SK-N-MC (cell line): ENCODE data around the gene EGFL7.

Experiments used
- DNase-seq: peaks from one replicate; pipeline ENCODE4 v3.0.0-alpha.2; 2011; ENCODE audit warnings: low read depth, low spot score
- H3K27ac ChIP-seq: fragments of 200-600 bp; sonication (generic); 2 replicates; pipeline ENCODE4 v1.5.1; 2016; ENCODE audit warnings: mixed run types
- H3K36me3 ChIP-seq: fragments of 200-600 bp; sonication (generic); 2 replicates; pipeline ENCODE4 v1.6.1; 2017; ENCODE audit warnings: antibody characterized with exemption, low read length, mixed read lengths; ENCODE audit not compliant: insufficient read depth
- H3K4me3 ChIP-seq: fragments of 200-600 bp; sonication (generic); 2 replicates; pipeline ENCODE4 v1.5.1; 2016
- H3K9ac ChIP-seq: fragments of 200-600 bp; sonication (generic); 2 replicates; pipeline ENCODE4 v1.8.0; 2017; ENCODE audit warnings: mixed run types, mixed read lengths; ENCODE audit not compliant: insufficient read length
- H3K9me3 ChIP-seq: fragments of 200-600 bp; sonication (generic); 2 replicates; pipeline ENCODE4 v1.6.1; 2017; ENCODE audit warnings: low read depth, mild to moderate bottlenecking, antibody characterized with exemption, low read length, moderate library complexity, mixed read lengths
- EZH2 ChIP-seq: fragments of 200-600 bp; sonication (generic); IDR thresholded peaks from one replicate; pipeline ENCODE4 v1.6.1; 2017; ENCODE audit warnings: antibody characterized with exemption
- FOXP2 ChIP-seq: optimal IDR thresholded peaks from 2 replicates; pipeline ENCODE3; 2011; ENCODE audit warnings: mild to moderate bottlenecking, moderate library complexity; ENCODE audit not compliant: insufficient read depth; ENCODE audit errors: extremely low read length, control extremely low read depth
- POLR2AphosphoS5 ChIP-seq: IDR thresholded peaks from 2 replicates; pipeline ENCODE4 v1.6.1; 2012; ENCODE audit warnings: mild to moderate bottlenecking, low read depth, low read length, borderline replicate concordance

EGFL7 gene

DNA sequence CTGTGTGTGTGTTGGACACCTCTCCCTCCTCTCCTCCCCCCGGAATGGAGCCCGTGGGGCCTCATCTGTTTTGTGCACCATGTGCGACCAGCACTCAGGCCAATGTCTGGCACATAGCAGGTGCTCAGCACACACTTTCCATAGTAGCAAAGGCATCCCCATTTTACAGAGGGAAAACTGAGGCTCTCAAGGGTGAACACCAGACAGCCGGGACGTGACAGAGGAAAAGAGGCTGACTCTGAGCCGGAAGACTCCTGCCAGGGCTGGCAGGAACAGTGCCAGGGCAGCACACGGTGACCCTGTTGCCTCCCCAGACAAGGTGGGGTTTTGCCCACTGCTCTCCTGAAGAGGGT is 26.4 kb downstream of the EGFL7 start:
- no peak overlapping the region for H3K4me3 ChIP-seq
- no peak for DNase-seq
- no peak overlapping the region for H3K27ac ChIP-seq
- TF ChIP-seq POLR2AphosphoS5 (no peak), EZH2 (no peak), FOXP2 (no peak)
- no peak overlapping the region for H3K9ac ChIP-seq
- no peaks in the 10 kb centered on the region for H3K36me3 ChIP-seq
- no peaks in the 10 kb centered on the region for H3K9me3 ChIP-seq

GRCh38 chr9:136690104-136690805 is 27.5 kb downstream of the EGFL7 start:
- TF ChIP-seq EZH2 (no peak), FOXP2 (no peak), POLR2AphosphoS5 (no peak)
- no peak overlapping the region for H3K9ac ChIP-seq
- no peak overlapping the region for H3K4me3 ChIP-seq
- no peak for DNase-seq
- H3K9me3 ChIP-seq = no peaks in the 10 kb centered on the region
- H3K36me3 ChIP-seq = no peaks in the 10 kb centered on the region
- H3K27ac ChIP-seq = no peak overlapping the region

DNA sequence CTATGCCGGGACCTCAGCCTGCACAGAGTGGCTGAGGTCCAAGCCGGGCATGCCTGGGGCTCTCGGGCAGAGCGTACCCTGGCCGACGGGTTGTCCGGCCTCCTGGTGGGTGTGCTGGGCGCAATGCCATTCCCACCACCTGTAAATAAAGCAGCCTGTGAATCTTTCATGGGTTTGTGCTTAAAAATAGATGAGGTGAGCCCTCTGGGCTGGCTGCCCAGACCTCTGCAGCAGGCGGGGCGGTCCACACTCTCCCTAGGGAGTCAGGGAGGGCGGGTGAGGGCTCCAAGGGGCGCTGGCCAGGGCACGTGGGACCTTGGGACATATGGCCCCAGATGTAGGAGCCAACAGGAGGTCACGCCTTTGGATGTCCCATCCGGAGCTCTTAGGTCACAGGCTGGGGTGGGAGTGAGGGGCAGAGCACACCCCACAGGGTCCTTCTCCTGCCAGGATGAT is 28.1 kb downstream of the EGFL7 start:
- Histone ChIP-seq H3K9me3 (no peaks in the 10 kb centered on the region), H3K4me3 (no peak overlapping the region), H3K36me3 (no peaks in the 10 kb centered on the region), H3K9ac (no peak overlapping the region), H3K27ac (no peak overlapping the region)
- DNase-seq = no peak
- TF ChIP-seq FOXP2 (no peak), EZH2 (no peak), POLR2AphosphoS5 (no peak)

GRCh38 chr9:136691316-136692184 is 28.8 kb downstream of the EGFL7 start:
- H3K9ac ChIP-seq = no peak overlapping the region

GRCh38 chr9:136692185-136693134 is 29.7 kb downstream of the EGFL7 start:
- Histone ChIP-seq H3K36me3 (no peaks in the 10 kb centered on the region), H3K9ac (no peak overlapping the region), H3K9me3 (no peaks in the 10 kb centered on the region), H3K27ac (no peak overlapping the region), H3K4me3 (no peak overlapping the region)
- no peak for DNase-seq
- no peak for TF ChIP-seq EZH2
- TF ChIP-seq POLR2AphosphoS5 = no peak
- no peak for TF ChIP-seq FOXP2

More at GRCh38 chr9:136691316-136692184, 28.8 kb downstream of the EGFL7 start:
- no peaks in the 10 kb centered on the region for H3K9me3 ChIP-seq
- no peak overlapping the region for H3K27ac ChIP-seq
- no peak for DNase-seq
- no peaks in the 10 kb centered on the region for H3K36me3 ChIP-seq
- TF ChIP-seq FOXP2 = no peak
- no peak for TF ChIP-seq EZH2
- no peak for TF ChIP-seq POLR2AphosphoS5
- H3K4me3 ChIP-seq = no peak overlapping the region

DNA sequence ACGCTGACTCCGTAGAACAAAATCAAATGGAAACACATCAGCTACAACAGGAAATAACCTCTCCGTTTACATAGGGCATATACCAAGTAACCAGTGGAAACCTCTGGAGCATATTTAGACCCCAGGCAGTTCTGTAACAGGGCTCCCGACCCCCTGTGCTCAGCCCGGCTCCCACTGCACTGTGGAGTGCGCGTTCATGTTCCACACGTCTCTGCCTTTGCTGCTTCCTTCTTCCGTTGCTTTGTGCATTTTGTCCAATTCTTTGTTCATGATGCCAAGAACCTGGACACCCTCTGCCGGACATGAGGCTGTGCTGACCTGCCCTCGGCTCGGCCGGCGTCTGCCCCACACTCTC is 30.4 kb downstream of the EGFL7 start:
- no peak overlapping the region for H3K4me3 ChIP-seq
- H3K36me3 ChIP-seq = no peaks in the 10 kb centered on the region
- TF ChIP-seq EZH2 (no peak), POLR2AphosphoS5 (no peak), FOXP2 (no peak)
- no peak overlapping the region for H3K9ac ChIP-seq
- H3K27ac ChIP-seq = no peak overlapping the region
- H3K9me3 ChIP-seq = no peaks in the 10 kb centered on the region
- DNase-seq = no peak

DNA sequence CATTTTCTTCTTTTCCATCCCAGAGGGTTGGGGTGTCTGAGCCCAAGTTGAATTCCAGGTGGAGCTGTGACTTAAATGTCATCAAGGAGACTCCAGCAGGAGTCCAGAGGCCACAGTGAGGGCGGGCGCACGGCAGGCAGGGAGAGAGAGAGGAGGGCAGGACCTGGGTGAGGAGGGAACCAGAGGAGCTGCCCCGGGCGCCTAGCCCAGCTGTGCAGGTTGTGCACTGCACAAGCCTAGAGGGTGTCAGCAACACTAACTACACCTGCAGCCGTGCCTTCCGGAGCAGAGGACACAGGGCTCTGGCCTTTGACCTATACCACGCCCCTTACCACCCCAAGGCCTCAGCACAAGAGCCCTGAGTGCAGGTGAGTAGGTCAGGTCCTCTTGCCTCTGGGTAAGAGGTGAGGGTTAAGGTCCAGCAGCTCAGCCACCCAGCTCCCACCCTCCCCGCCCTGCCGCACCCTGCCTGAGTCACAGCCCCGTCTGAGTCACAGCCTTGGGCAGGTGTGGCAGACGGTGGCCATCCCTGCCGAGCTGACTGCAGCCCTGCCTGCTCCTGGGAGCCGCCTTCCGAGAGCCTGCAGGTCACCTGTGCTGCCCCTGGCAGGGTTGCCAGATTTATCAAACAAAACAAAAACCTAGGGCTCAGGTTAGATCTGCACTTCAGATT is 30.9 kb downstream of the EGFL7 start:
- H3K9me3 ChIP-seq = no peaks in the 10 kb centered on the region
- H3K4me3 ChIP-seq = no peak overlapping the region
- H3K27ac ChIP-seq = no peak overlapping the region
- TF ChIP-seq FOXP2 (no peak), POLR2AphosphoS5 (no peak), EZH2 (no peak)
- no peaks in the 10 kb centered on the region for H3K36me3 ChIP-seq
- no peak overlapping the region for H3K9ac ChIP-seq
- DNase-seq = no peak
